ENCODE data around the gene LSM2.
"Not testable (repeated sequence)": the region's sequence is repeated elsewhere in the genome, so short reads cannot be mapped to it uniquely, and the experiment has no call there.

LSM2 gene

GRCh38 chr6:31827286-31828079 lies 20.7 kb upstream of the LSM2 start, which contains the start of gene HSPA1B:
HSPA1B (plus strand) TSS chr6:31827738; CDS start chr6:31827951, 213 bp downstream.
- peak; percentile 100 for DNase-seq (ENCODE audit: low spot score)

DNA sequence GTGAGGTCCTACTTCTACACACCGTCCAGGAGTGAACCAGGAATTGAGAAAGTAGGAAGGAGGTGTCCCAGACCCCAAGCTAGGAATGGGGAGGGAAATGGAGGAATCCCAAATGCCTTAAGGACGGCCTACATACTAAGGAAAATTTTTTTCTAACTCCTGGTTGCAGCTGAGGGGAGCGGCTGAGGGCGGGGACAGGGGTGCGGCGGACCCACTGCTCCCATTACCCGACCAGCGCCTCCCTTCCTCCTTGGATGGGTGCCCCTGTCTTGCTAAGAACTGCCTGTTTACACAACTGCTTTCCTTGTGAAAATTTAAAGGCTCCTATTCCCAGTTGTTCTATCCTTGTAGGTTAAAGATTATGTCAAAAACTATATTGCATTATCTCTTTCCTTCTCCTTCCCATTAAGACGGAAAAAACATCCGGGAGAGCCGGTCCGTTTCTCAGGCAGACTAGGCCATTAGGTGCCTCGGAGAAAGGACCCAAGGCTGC lies 20.1 kb upstream of the LSM2 start:
- DNase-seq (ENCODE audit: low spot score): peak; percentile 86

- no peak for DNase-seq (ENCODE audit: low spot score)
Observed at GRCh38 chr6:31825553-31825952, 18.8 kb upstream of the LSM2 start.

GRCh38 chr6:31823592-31824196 lies 16.9 kb upstream of the LSM2 start:
- not testable (repeated sequence) for DNase-seq (ENCODE audit: low spot score)

DNA sequence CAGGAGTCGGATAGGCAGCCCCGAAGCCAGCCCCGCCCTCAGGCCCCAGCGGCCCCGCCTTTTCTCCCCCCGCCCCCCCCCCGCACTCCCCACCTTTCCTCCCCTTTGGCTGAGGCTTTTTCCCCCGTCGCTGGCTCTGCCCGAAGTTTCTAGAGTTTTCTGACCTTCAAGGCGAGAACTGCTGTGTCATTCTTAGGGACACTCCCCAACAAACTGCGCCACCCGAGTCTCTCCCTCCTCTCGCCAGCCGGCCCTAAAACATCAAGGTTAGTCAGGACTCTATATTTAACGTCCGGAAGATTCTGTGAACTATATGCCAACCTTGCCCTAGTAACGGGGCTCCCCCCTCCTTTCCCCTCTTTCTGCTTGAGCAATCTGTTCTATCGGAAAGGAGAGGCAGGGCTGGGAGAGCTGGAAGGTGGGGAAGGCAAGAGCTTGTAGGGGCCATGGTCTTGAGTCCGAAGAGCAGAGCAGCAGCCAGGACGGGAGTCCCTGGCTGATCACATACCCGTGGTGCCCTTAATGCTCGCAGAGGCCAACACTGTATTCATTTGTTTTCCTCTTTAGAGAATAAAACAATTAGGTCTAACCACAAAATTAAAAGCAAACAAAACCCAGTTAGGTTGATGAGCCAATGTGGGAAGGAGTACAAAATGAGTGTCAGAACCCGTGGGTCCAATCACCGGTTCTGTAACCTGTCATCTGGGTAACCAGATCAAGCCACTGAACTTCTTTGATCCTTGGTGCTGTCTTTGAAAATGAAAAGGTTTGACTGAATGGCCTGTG lies 15.5 kb upstream of the LSM2 start:
- peak; percentile 89 for DNase-seq (ENCODE audit: low spot score)

DNA sequence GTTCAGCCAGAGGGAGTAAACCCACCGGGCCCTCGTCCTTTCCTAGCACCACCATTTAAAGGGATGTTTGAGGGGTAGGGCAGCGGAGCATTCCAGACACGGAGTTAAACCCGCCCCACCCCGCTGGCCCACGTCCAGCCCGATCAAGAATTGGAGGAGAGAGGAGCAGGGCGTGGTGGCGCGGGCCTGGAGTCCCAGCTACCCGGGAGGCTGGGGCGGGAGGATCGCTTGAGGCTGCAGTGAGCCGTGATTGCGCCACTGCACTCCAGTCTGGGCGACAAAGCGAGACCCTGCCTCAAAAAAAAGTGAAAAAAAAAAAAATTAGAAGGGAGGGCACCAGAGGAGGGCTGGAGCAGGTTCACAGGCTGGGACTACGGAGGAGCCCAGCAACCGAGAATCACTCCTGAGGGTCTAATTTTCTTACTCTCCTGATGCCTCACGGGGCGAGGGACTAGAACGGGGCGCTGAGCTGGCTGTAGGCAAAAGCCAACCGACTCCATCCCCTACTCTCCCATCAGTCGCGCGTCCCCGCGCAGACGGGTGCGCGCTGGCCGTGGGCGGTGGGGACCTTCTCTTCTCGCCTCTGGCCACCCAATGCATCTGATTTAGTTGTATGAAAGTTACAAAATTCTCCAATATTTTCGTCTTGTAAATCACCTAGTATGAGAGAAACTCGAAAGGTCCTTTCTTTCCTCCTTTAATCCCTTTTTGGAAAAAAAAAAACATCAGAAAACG lies 14.7 kb upstream of the LSM2 start:
- DNase-seq (ENCODE audit: low spot score): peak; percentile 67

DNA sequence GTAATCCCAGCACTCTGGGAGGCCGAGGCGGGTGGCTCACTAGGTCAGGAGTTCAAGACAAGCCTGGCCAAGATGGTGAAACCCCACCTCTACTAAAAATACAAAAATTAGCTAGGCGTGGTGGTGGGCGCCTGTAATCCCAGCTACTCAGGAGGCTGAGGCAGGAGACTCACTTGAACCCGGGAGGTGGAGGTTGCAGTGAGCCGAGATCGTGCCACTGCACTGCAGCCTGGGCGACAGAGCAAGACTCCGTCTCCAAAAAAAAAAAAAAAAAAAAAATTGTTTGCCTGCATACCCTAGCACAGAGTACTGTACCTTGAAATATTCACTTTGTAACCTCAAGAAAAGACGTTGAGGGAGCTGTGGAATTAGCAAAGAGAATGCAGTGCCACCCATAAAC lies 13.6 kb upstream of the LSM2 start:
- DNase-seq (ENCODE audit: low spot score): not testable (repeated sequence)

DNA sequence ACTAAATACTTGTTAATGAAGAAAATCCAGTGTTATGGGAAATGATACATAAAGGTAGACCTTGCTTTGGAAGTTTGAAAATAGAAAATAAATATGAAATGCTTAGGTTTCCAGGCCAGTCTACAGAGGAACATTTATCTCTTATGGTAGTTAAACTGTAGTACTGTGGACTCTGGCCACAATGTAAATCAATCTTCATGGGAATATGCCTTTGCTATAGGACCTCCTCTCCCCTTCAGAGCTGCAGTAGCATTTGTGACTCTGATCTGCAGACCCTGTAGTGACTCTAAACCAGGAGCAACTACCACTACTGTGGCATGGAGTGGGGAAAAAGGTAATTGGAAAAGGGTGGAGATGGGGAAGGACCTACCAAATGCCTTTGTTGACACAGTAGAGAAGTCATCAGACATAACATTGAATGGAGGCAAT lies 13.1 kb upstream of the LSM2 start:
- DNase-seq (ENCODE audit: low spot score): no peak

DNA sequence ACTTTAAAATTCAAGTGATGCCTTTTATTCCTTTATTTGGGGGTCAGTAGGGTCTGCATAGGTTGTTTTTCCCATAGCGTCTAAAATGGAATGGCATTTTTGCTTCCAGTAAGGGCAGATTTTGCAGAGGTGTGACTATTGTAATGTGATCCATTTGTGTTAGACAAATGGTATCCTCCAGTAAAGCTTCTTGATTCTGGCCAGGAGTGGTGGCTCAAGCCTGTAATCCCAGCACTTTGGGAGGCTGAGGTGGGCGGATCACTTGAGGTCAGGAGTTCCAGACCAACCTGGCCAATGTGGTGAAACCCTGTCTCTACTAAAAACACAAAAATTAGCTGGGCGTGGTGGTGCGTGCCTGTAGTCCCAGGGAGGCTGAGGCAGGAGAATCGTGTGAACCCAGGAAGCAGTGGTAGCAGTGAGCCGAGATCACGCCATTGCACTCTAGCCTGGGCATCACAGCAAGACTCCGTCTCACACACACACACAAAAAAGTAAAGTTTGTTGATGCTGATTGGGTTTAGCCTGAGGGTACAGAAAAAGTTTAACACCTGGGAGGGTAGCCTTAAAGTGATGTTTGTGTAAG lies 11.3 kb upstream of the LSM2 start:
- not testable (repeated sequence) for DNase-seq (ENCODE audit: low spot score)

- DNase-seq (ENCODE audit: low spot score): not testable (repeated sequence)
Observed at GRCh38 chr6:31817133-31817928, 10.6 kb upstream of the LSM2 start.

DNA sequence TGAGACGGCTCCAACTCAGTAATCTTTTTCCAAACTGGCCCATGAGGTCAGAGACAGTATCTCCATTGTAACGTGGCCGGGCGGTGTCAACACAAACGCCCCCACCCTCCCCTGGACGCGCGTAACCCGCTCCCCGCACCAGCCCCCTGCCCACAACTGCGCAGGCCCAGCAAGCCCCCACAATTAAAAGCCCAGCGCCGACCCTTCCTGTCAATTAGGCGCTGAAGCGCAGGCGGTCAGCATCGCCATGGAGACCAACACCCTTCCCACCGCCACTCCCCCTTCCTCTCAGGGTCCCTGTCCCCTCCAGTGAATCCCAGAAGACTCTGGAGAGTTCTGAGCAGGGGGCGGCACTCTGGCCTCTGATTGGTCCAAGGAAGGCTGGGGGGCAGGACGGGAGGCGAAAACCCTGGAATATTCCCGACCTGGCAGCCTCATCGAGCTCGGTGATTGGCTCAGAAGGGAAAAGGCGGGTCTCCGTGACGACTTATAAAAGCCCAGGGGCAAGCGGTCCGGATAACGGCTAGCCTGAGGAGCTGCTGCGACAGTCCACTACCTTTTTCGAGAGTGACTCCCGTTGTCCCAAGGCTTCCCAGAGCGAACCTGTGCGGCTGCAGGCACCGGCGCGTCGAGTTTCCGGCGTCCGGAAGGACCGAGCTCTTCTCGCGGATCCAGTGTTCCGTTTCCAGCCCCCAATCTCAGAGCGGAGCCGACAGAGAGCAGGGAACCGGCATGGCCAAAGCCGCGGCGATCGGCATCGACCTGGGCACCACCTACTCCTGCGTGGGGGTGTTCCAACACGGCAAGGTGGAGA lies 8.5 kb upstream of the LSM2 start, which contains the start of the genes HSPA1A and HSPA1L:
Gene HSPA1A, plus strand, starts transcription at position 519 of the 814 bp plus-strand sequence. Its CDS starts 214 bp downstream, at position 733.
Gene HSPA1L, minus strand, starts transcription at position 259 of the 814 bp plus-strand sequence. CDS start 3,311 bp downstream, outside the sequence.
- no peak for DNase-seq (ENCODE audit: low spot score)

DNA sequence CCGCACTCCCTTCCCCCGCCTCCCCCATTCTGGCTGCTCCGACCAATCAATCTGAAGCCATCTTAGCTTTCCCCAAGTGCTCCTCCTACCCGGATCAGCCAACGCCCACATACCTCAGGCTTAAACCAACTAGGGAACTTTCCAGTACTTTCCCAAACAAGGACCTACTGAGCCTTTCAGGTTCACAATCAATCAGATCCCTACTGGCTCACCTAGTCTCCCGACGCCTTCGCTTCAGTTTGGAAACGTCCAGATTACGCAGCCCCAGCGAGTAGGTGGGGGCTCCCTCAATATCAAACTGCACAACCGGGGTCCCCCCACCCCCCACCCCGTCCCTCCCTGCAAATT lies 7.9 kb upstream of the LSM2 start:
- DNase-seq (ENCODE audit: low spot score): no peak

- no peak for DNase-seq (ENCODE audit: low spot score)
Observed at GRCh38 chr6:31813465-31813849, 6.7 kb upstream of the LSM2 start.

DNA sequence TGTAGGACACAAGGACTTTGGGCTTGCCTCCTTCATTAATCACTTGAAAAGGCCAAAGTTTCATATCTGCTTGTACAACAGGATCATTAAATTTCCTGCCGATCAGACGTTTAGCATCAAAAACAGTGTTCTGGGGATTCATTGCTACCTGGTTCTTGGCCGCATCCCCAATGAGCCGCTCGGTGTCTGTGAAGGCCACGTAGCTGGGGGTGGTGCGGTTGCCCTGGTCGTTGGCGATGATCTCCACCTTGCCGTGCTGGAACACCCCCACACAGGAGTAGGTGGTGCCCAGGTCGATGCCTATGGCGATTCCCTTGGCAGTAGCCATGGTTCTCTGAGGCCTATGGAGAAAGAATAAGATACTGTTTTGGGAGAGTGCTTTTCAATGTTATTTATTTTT lies 4.9 kb upstream of the LSM2 start:
- no peak for DNase-seq (ENCODE audit: low spot score)

DNA sequence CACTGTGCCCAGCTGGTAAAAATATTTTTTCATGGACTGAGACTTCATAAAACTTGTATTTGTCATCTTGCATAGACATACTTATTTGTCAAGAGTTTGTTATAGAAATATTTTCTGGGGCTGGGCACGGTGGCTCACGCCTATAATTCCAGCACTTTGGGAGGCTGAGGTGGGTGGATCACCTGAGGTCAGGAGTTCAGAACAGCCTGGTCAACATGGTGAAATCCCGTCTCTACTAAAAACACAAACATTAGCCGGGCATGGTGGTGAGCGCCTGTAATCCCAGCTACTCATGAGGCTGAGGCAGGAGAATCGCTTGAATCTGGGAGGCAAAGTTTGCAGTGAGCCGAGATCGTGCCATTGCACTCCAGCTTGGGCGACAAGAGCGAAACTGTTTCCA lies 1.8 kb upstream of the LSM2 start:
- not testable (repeated sequence) for DNase-seq (ENCODE audit: low spot score)

GRCh38 chr6:31805939-31806469 lies 762 bp downstream of the LSM2 start:
- DNase-seq (ENCODE audit: low spot score): no peak

DNA sequence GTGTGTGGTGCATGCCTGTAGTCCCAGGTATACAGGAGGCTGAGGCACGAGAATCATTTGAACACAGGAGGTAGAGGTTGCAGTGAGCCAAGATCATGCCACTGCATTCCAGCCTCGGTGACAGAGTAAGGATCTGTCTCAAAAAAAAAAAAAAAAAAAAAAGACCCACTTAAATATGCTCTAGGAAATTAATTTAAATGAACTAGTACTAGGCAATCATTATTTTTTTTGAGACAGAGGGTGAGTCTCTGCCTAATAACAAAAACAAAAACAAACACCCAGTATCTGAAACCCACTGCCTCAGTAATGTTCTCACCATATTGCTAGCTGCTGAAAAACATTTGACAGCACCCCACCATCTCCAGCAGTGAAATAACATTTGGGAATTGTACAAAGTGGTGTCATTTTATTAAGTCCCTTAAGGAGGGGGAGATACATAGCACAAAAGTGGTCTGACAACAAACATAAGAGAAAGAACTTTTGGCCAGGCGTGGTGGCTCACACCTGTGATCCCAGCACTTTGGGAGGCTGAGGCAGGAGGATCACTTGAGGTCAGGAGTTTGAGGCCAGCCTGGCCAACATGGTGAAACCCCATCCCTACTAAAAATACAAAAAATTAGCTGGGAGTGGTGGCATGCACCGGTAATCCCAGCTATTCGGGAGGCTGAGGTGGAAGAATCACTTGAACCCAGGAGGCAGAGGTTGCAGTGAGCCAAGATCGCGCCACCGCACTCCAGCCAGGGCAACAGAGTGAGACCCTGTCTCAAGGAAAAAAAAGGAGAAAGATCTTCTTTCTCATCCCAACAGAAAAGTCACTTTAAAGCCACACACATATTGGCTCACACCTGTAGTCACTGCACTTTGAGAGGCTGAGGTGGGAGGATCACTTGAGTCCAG lies 5.5 kb downstream of the LSM2 start:
- not testable (repeated sequence) for DNase-seq (ENCODE audit: low spot score)

DNA sequence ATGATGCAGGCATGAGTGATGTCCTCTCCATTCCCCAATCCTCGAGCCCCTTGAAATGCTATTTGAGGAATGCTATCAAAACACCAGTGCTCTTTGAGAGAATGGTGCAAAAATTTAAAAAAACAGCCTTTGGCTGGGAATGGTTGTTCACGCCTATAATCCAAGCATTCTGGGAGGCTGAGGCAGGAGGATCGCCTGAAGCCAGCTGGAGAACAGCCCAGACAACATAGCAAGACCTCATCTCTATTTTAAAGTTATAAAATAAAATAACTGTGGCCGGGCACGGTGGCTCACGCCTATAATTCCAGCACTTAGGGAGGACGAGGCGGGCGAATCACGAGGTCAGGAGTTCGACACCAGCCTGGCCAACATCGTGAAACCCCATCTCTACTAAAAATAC lies 7.0 kb downstream of the LSM2 start:
- no peak for DNase-seq (ENCODE audit: low spot score)

All from RKO (cell line).